ENCODE results near the gene CHCHD3.
"Not testable (repeated sequence)": the region's sequence is repeated elsewhere in the genome, so short reads cannot be mapped to it uniquely, and the experiment has no call there.

The CHCHD3 gene

GRCh38 chr7:133051719-133052400 is 30.0 kb downstream of the CHCHD3 start:
- in situ Hi-C loops (cut with HindIII; ENCODE audit: low pct_ligation_motif_present, low pct_unique_long_range_greater_than_20kb, low sequenced_read_pairs), result no loop called here

GRCh38 chr7:133051066-133051465 is 30.8 kb downstream of the CHCHD3 start:
- peak; percentile 72 for DNase-seq

More at GRCh38 chr7:133051719-133052400, 30.0 kb downstream of the CHCHD3 start:
- DNase-seq, result no peak

GRCh38 chr7:133050200-133050995 is 31.5 kb downstream of the CHCHD3 start:
- DNase-seq, result no peak
- in situ Hi-C loops (cut with HindIII; ENCODE audit: low pct_ligation_motif_present, low pct_unique_long_range_greater_than_20kb, low sequenced_read_pairs), result no loop called here

More at GRCh38 chr7:133051066-133051465, 30.8 kb downstream of the CHCHD3 start:
- in situ Hi-C loops (cut with HindIII; ENCODE audit: low pct_ligation_motif_present, low pct_unique_long_range_greater_than_20kb, low sequenced_read_pairs), result no loop called here

- no peak for DNase-seq
- in situ Hi-C loops (cut with HindIII; ENCODE audit: low pct_ligation_motif_present, low pct_unique_long_range_greater_than_20kb, low sequenced_read_pairs), result no loop called here
These were observed 33.3 kb downstream of the CHCHD3 start for GRCh38 chr7:133048589-133048988.

- in situ Hi-C loops (cut with HindIII; ENCODE audit: low pct_ligation_motif_present, low pct_unique_long_range_greater_than_20kb, low sequenced_read_pairs), result no loop called here
These were observed 34.6 kb downstream of the CHCHD3 start for GRCh38 chr7:133047321-133047720.

GRCh38 chr7:133044722-133045473 is 37.0 kb downstream of the CHCHD3 start:
- in situ Hi-C loops (cut with HindIII; ENCODE audit: low pct_ligation_motif_present, low pct_unique_long_range_greater_than_20kb, low sequenced_read_pairs), result no loop called here
- no peak for DNase-seq

More at GRCh38 chr7:133047321-133047720, 34.6 kb downstream of the CHCHD3 start:
- DNase-seq, result no peak

- no peak for DNase-seq
These were observed 41.2 kb downstream of the CHCHD3 start for GRCh38 chr7:133040674-133041073.

GRCh38 chr7:133040178-133040577 is 41.7 kb downstream of the CHCHD3 start:
- in situ Hi-C loops (cut with HindIII; ENCODE audit: low pct_ligation_motif_present, low pct_unique_long_range_greater_than_20kb, low sequenced_read_pairs), result no loop called here
- DNase-seq, result no peak

More at GRCh38 chr7:133040674-133041073, 41.2 kb downstream of the CHCHD3 start:
- in situ Hi-C loops (cut with HindIII; ENCODE audit: low pct_ligation_motif_present, low pct_unique_long_range_greater_than_20kb, low sequenced_read_pairs), result no loop called here

GRCh38 chr7:133039614-133040013 is 42.3 kb downstream of the CHCHD3 start:
- DNase-seq, result no peak
- in situ Hi-C loops (cut with HindIII; ENCODE audit: low pct_ligation_motif_present, low pct_unique_long_range_greater_than_20kb, low sequenced_read_pairs), result no loop called here

GRCh38 chr7:133036289-133036688 is 45.6 kb downstream of the CHCHD3 start:
- no peak for DNase-seq

GRCh38 chr7:133035240-133035639 is 46.6 kb downstream of the CHCHD3 start:
- in situ Hi-C loops (cut with HindIII; ENCODE audit: low pct_ligation_motif_present, low pct_unique_long_range_greater_than_20kb, low sequenced_read_pairs), result not testable (repeated sequence)

More at GRCh38 chr7:133036289-133036688, 45.6 kb downstream of the CHCHD3 start:
- in situ Hi-C loops (cut with HindIII; ENCODE audit: low pct_ligation_motif_present, low pct_unique_long_range_greater_than_20kb, low sequenced_read_pairs), result no loop called here

GRCh38 chr7:133030346-133030745 is 51.5 kb downstream of the CHCHD3 start:
- in situ Hi-C loops (cut with HindIII; ENCODE audit: low pct_ligation_motif_present, low pct_unique_long_range_greater_than_20kb, low sequenced_read_pairs), result no loop called here
- no peak for DNase-seq

More at GRCh38 chr7:133035240-133035639, 46.6 kb downstream of the CHCHD3 start:
- not testable (repeated sequence) for DNase-seq

- in situ Hi-C loops (cut with HindIII; ENCODE audit: low pct_ligation_motif_present, low pct_unique_long_range_greater_than_20kb, low sequenced_read_pairs), result no loop called here
- DNase-seq, result no peak
These were observed 52.4 kb downstream of the CHCHD3 start for GRCh38 chr7:133029463-133029862.

- no peak for DNase-seq
- in situ Hi-C loops (cut with HindIII; ENCODE audit: low pct_ligation_motif_present, low pct_unique_long_range_greater_than_20kb, low sequenced_read_pairs), result no loop called here
These were observed 54.5 kb downstream of the CHCHD3 start for GRCh38 chr7:133027397-133027796.

GRCh38 chr7:133026210-133026859 is 55.6 kb downstream of the CHCHD3 start:
- in situ Hi-C loops (cut with HindIII; ENCODE audit: low pct_ligation_motif_present, low pct_unique_long_range_greater_than_20kb, low sequenced_read_pairs), result no loop called here
- DNase-seq, result no peak

GRCh38 chr7:133025056-133025455 is 56.8 kb downstream of the CHCHD3 start:
- no peak for DNase-seq
- in situ Hi-C loops (cut with HindIII; ENCODE audit: low pct_ligation_motif_present, low pct_unique_long_range_greater_than_20kb, low sequenced_read_pairs), result no loop called here

- DNase-seq, result no peak
- in situ Hi-C loops (cut with HindIII; ENCODE audit: low pct_ligation_motif_present, low pct_unique_long_range_greater_than_20kb, low sequenced_read_pairs), result no loop called here
These were observed 57.3 kb downstream of the CHCHD3 start for GRCh38 chr7:133024596-133024995.

GRCh38 chr7:133023370-133024071 is 58.4 kb downstream of the CHCHD3 start:
- in situ Hi-C loops (cut with HindIII; ENCODE audit: low pct_ligation_motif_present, low pct_unique_long_range_greater_than_20kb, low sequenced_read_pairs), result no loop called here
- no peak for DNase-seq
